Measurements from ENCODE around the gene G6PC1. TPM values are rescaled to one million over a fixed set of nuclear protein-coding genes. Genes with fewer than 3 reads are reported as not detected.
A peak's percentile ranks its signal among the peaks of the same experiment; 100 is the strongest.

The G6PC1 gene
- total and polyA plus RNA-seq, 2 of the 13 experiments (the other 11 are each of a cell fraction or from before 2014, with no cell fraction given), result 1.7 to 37.9 TPM

DNA sequence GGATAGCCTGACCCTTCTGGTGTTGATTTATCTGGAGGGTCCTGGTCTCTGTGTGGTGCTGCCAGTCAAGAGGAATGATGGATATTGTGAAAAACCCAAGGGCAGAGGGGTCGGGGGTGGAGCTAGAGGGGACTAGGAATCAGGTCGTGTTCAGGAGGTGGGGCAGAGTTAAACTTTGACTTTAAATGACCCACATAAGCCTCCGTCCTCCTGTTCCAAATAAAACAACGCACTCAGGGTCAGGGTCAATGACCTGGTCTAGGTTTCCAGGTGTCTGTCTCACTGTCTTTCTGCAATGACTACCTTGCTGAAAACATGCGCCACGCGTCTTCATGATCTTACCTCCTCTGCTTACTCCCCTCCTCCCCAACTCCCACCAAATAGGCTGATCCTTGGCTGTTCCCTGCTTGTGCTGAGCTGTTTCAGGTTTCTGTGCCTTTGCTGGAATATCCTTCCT, 34.9 kb upstream of the G6PC1 start (continued):
- TF ChIP-seq, protein P1, sequence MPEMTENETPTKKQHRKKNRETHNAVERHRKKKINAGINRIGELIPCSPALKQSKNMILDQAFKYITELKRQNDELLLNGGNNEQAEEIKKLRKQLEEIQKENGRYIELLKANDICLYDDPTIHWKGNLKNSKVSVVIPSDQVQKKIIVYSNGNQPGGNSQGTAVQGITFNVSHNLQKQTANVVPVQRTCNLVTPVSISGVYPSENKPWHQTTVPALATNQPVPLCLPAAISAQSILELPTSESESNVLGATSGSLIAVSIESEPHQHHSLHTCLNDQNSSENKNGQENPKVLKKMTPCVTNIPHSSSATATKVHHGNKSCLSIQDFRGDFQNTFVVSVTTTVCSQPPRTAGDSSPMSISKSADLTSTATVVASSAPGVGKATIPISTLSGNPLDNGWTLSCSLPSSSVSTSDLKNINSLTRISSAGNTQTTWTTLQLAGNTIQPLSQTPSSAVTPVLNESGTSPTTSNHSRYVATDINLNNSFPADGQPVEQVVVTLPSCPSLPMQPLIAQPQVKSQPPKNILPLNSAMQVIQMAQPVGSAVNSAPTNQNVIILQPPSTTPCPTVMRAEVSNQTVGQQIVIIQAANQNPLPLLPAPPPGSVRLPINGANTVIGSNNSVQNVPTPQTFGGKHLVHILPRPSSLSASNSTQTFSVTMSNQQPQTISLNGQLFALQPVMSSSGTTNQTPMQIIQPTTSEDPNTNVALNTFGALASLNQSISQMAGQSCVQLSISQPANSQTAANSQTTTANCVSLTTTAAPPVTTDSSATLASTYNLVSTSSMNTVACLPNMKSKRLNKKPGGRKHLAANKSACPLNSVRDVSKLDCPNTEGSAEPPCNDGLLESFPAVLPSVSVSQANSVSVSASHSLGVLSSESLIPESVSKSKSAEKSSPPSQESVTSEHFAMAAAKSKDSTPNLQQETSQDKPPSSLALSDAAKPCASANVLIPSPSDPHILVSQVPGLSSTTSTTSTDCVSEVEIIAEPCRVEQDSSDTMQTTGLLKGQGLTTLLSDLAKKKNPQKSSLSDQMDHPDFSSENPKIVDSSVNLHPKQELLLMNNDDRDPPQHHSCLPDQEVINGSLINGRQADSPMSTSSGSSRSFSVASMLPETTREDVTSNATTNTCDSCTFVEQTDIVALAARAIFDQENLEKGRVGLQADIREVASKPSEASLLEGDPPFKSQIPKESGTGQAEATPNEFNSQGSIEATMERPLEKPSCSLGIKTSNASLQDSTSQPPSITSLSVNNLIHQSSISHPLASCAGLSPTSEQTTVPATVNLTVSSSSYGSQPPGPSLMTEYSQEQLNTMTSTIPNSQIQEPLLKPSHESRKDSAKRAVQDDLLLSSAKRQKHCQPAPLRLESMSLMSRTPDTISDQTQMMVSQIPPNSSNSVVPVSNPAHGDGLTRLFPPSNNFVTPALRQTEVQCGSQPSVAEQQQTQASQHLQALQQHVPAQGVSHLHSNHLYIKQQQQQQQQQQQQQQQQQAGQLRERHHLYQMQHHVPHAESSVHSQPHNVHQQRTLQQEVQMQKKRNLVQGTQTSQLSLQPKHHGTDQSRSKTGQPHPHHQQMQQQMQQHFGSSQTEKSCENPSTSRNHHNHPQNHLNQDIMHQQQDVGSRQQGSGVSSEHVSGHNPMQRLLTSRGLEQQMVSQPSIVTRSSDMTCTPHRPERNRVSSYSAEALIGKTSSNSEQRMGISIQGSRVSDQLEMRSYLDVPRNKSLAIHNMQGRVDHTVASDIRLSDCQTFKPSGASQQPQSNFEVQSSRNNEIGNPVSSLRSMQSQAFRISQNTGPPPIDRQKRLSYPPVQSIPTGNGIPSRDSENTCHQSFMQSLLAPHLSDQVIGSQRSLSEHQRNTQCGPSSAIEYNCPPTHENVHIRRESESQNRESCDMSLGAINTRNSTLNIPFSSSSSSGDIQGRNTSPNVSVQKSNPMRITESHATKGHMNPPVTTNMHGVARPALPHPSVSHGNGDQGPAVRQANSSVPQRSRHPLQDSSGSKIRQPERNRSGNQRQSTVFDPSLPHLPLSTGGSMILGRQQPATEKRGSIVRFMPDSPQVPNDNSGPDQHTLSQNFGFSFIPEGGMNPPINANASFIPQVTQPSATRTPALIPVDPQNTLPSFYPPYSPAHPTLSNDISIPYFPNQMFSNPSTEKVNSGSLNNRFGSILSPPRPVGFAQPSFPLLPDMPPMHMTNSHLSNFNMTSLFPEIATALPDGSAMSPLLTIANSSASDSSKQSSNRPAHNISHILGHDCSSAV (CRISPR knock-in tag; IDR thresholded peaks at IDR 0.05; ENCODE audit: borderline replicate concordance), result no peak
- TF ChIP-seq, protein P2, sequence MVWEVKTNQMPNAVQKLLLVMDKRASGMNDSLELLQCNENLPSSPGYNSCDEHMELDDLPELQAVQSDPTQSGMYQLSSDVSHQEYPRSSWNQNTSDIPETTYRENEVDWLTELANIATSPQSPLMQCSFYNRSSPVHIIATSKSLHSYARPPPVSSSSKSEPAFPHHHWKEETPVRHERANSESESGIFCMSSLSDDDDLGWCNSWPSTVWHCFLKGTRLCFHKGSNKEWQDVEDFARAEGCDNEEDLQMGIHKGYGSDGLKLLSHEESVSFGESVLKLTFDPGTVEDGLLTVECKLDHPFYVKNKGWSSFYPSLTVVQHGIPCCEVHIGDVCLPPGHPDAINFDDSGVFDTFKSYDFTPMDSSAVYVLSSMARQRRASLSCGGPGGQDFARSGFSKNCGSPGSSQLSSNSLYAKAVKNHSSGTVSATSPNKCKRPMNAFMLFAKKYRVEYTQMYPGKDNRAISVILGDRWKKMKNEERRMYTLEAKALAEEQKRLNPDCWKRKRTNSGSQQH (CRISPR knock-in tag; IDR thresholded peaks at IDR 0.05; ENCODE audit: low read depth), result no peak
- TF ChIP-seq FOXO1 (CRISPR knock-in tag; IDR thresholded peaks at IDR 0.05) (peak; percentile 78), RFX5 (IDR thresholded peaks at IDR 0.05; ENCODE audit: low read depth, low read length) (no peak), ZNF550 (CRISPR knock-in tag; IDR thresholded peaks at IDR 0.05; ENCODE audit: borderline replicate concordance) (no peak), JDP2 (CRISPR knock-in tag; IDR thresholded peaks at IDR 0.05; ENCODE audit: borderline replicate concordance) (no peak), RBFOX2 (IDR thresholded peaks at IDR 0.05; ENCODE audit: low read depth, low read length) (no peak), BHLHE40 (IDR thresholded peaks at IDR 0.05; ENCODE audit: low read length) (no peak), ZNF317 (CRISPR knock-in tag; IDR thresholded peaks at IDR 0.05) (peak; percentile 61), NR3C1 (CRISPR knock-in tag; IDR thresholded peaks at IDR 0.05) (no peak), MED8 (CRISPR knock-in tag; IDR thresholded peaks at IDR 0.05; ENCODE audit: insufficient replicate concordance) (no peak), BCL6 (CRISPR knock-in tag; IDR thresholded peaks at IDR 0.05) (peak; percentile 87), ZNF549 (CRISPR knock-in tag; IDR thresholded peaks at IDR 0.05) (no peak), ZBTB7B (CRISPR knock-in tag; IDR thresholded peaks at IDR 0.05) (peak; percentile 60; the same call in 1 of the 2 replicates), HOXA3 (CRISPR knock-in tag; IDR thresholded peaks at IDR 0.05) (peak; percentile 58; the same call in 1 of the 2 replicates)
- TF ChIP-seq, protein P3, sequence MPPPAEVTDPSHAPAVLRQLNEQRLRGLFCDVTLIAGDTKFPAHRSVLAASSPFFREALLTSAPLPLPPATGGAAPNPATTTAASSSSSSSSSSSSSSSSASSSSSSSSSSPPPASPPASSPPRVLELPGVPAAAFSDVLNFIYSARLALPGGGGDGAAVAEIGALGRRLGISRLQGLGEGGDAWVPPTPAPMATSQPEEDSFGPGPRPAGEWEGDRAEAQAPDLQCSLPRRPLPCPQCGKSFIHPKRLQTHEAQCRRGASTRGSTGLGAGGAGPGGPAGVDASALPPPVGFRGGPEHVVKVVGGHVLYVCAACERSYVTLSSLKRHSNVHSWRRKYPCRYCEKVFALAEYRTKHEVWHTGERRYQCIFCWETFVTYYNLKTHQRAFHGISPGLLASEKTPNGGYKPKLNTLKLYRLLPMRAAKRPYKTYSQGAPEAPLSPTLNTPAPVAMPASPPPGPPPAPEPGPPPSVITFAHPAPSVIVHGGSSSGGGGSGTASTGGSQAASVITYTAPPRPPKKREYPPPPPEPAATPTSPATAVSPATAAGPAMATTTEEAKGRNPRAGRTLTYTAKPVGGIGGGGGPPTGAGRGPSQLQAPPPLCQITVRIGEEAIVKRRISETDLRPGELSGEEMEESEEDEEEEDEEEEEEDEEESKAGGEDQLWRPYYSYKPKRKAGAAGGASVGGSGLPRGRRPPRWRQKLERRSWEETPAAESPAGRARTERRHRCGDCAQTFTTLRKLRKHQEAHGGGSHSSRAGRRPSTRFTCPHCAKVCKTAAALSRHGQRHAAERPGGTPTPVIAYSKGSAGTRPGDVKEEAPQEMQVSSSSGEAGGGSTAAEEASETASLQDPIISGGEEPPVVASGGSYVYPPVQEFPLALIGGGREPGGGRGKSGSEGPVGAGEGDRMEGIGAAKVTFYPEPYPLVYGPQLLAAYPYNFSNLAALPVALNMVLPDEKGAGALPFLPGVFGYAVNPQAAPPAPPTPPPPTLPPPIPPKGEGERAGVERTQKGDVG (CRISPR knock-in tag; IDR thresholded peaks at IDR 0.05; ENCODE audit: borderline replicate concordance), result no peak
- TF ChIP-seq, protein P4, sequence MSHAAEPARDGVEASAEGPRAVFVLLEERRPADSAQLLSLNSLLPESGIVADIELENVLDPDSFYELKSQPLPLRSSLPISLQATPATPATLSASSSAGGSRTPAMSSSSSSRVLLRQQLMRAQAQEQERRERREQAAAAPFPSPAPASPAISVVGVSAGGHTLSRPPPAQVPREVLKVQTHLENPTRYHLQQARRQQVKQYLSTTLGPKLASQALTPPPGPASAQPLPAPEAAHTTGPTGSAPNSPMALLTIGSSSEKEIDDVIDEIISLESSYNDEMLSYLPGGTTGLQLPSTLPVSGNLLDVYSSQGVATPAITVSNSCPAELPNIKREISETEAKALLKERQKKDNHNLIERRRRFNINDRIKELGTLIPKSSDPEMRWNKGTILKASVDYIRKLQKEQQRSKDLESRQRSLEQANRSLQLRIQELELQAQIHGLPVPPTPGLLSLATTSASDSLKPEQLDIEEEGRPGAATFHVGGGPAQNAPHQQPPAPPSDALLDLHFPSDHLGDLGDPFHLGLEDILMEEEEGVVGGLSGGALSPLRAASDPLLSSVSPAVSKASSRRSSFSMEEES (CRISPR knock-in tag; IDR thresholded peaks at IDR 0.05), result no peak

All from HepG2 (cell line).